GM19099 (cell line): ENCODE results near the gene FBXO5.

ENCODE experiments used
- POLR2A ChIP-seq: IDR thresholded peaks from 3 replicates; pipeline ENCODE4 v1.6.1; 2011; ENCODE audit warnings: low read depth; ENCODE audit not compliant: insufficient read length; ENCODE audit errors: extremely low read depth

FBXO5 gene

GRCh38 chr6:153001767-153002612 is 19.1 kb upstream of the FBXO5 start:
- no peak for TF ChIP-seq POLR2A

GRCh38 chr6:153000243-153000642 is 17.4 kb upstream of the FBXO5 start:
- TF ChIP-seq POLR2A = no peak

GRCh38 chr6:152993847-152994246 is 11.0 kb upstream of the FBXO5 start:
- no peak for TF ChIP-seq POLR2A

GRCh38 chr6:152993431-152993830 is 10.6 kb upstream of the FBXO5 start:
- no peak for TF ChIP-seq POLR2A

- no peak for TF ChIP-seq POLR2A
Observed at GRCh38 chr6:152986978-152987377, 4.1 kb upstream of the FBXO5 start.

GRCh38 chr6:152984513-152984872 is 1.7 kb upstream of the FBXO5 start:
- peak; percentile 53 for TF ChIP-seq POLR2A

GRCh38 chr6:152983637-152984512 is 1.0 kb upstream of the FBXO5 start:
- TF ChIP-seq POLR2A = peak; percentile 67

- TF ChIP-seq POLR2A = no peak
Observed at GRCh38 chr6:152981989-152982903, 595 bp downstream of the FBXO5 start.

- TF ChIP-seq POLR2A = no peak
Observed at GRCh38 chr6:152981219-152981618, 1.6 kb downstream of the FBXO5 start.

GRCh38 chr6:152980656-152981055 is 2.2 kb downstream of the FBXO5 start:
- TF ChIP-seq POLR2A = no peak

- no peak for TF ChIP-seq POLR2A
Observed at GRCh38 chr6:152979116-152979515, 3.7 kb downstream of the FBXO5 start.

- no peak for TF ChIP-seq POLR2A
Observed at GRCh38 chr6:152978058-152978457, 4.8 kb downstream of the FBXO5 start.

- TF ChIP-seq POLR2A = no peak
Observed at GRCh38 chr6:152977556-152977955, 5.3 kb downstream of the FBXO5 start.

GRCh38 chr6:152976749-152977148 is 6.1 kb downstream of the FBXO5 start:
- TF ChIP-seq POLR2A = no peak
